NCI-H1436 treated with DMSO at 0.1 percent for 48 hours (cell line): ENCODE results near the gene PIBF1.
"Not testable (repeated sequence)": the region's sequence is repeated elsewhere in the genome, so short reads cannot be mapped to it uniquely, and the experiment has no call there.

Experiments used
- DNase-seq: peaks from one replicate; lab custom pipeline; 2025; lab: John Stamatoyannopoulos, UW

Gene PIBF1

DNA sequence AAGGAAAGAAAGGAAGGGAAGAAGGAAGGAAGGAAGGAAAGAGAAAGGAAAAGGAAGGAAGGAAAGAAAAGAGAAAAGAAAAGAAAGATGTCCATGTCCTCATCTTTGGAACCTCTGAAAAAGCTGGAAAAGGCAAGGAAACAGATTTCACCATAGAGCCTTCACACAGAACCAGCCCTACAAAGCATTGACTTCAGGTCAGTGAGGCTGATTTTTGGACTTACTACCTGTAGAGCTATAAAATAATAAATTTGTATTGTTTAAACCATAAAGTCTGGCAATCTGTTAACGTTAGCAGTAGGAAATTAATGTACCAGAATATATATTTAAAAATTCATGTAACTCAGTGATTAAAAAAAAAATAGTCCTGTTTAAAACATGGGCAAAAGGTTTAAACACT, 130.0 kb downstream of the PIBF1 start:
- no peak for DNase-seq

DNA sequence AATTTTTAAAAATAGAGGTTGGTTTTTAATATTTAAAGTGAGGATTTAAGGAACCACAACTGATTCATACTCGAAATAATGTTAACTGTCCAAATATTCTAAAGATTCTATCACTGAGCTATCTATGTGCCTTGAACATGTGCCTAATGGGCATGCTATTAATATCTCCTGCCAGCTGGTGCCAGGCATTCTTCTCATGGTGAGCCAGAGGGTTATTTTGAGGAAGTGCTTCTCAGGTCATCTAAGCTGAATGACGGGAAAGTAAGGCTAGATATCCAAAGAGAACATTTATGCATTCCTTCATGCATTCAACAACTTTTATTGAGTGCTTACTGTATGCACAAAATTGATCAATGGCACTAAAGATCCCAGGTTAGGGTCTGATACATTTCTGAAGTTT, 138.2 kb downstream of the PIBF1 start:
- no peak for DNase-seq

DNA sequence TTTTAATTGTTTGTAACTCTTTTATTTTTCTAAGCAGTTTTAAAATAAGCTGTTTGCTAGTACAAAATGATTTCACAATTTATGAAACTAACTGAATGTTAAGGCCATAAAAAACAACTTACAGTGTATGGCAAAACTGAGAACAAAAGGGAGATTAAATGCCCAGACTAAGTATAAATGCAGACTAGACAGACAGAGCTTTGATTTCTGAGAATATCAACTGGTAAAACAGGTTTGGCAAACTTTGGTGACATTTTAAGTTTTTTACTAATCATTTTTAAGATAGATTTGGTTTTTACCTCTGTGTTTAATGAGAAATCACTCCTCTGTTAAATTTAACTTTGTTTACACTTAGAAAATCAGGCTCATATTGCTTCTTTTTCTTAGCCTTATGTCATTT, 149.4 kb downstream of the PIBF1 start:
- DNase-seq: no peak

DNA sequence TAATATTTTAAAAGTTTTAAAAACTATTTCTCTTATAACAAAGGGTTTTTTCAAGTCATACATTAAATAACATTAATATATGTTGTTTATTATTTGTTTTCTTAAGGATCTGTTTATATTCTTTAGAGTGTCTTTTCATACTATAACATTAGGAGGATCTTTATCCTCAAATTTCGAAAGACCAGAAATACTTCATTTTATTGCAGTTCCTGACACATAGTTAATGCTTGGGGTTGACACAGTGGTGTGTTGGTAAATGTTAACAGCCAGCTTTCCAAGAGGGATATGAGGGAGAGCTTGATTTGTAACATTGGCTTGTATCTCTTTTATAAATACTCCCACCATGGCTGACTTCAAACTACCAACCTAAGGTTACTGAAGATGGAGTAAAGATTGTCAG, 150.3 kb downstream of the PIBF1 start:
- no peak for DNase-seq

DNA sequence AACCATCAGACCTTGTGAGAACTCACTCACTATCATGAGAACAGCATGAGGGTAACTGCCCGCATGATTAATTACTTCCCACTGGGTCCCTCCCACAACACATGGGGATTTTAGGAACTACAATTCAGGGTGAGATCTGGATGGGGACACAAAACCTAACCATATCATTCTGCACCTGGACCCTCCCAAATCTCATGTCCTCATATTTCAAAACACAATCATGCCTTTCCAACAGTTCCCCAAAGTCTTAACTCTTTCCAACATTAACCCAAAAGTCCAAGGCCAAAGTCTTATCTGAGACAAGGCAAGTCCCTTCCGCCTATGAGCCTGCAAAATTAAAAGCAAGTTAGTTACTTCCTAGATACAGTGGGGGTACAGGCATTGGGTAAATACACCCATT, 164.3 kb downstream of the PIBF1 start:
- DNase-seq: not testable (repeated sequence)

DNA sequence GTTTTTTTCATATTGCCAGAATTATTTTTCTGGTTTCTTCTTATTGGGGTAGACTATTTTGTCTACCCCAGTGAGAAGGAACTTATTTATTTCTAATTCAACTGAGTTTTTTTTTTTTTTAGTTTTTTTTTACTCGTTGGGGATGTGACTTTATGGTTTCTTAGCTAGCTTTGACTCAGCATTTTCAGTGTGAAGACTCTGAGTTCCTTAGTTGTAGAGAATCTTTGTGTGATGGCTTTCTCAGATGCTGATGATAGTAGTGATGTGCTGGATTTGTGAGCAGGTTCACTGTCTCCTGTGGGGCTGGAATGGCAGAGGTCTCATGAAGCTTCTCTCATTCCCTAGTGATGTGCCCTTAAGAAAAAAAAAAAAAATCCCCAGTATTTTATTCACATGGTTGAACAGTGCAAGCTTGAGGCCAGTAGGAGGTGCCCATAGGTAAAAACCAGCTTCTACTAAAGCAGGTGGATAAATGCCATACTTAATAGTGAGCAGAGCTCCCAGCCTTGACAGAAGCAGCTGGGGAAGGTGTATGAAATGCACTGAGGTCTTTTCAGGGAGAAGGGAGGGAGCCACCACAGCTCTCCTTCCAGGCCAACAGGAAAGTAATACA, 170.7 kb downstream of the PIBF1 start:
- DNase-seq: no peak

DNA sequence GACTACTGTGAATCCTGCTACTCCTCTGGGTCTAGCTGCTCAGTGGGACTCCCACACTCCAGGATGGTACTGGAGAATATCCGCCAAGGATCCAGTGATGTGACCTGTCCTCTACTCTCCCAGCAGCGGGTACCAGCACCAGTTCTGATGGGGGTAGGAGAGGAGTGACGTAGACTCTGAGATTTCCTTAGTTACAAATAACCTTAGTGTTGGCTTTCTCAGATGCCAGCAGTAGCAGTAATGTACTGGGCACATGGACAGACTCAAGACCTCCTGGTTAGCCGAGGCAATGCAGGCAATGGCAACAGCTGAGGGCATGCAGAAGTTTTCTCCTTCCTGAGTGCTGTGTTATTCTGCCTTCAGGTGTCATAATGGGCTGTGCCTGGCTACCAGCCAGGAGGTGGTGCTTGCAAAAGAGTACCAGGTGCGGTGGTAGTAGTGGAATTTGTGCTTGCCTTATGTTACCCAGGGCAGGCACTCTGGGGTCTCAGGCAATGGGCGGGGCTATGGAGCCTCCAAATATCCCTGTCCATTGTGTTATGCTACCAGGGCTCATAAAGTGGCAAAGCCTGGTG, 171.5 kb downstream of the PIBF1 start:
- no peak for DNase-seq

DNA sequence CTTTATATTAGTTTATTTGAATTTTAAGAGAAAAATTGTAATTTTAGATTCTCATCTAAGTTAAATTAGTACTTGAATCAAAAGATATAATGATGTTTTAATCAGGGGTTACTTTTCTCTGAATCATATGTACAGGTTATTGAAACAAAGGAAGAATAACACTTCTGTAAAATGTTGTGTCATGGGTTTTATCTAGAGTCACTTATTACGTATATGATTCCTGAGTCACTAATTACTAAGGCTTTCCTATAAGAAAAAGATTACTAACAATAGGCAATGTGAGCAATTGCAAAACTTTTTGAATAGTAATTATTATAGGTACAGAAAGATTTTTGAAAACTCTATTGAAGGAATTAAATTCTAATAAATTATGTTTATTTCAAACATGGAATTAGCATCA, 177.7 kb downstream of the PIBF1 start:
- no peak for DNase-seq

DNA sequence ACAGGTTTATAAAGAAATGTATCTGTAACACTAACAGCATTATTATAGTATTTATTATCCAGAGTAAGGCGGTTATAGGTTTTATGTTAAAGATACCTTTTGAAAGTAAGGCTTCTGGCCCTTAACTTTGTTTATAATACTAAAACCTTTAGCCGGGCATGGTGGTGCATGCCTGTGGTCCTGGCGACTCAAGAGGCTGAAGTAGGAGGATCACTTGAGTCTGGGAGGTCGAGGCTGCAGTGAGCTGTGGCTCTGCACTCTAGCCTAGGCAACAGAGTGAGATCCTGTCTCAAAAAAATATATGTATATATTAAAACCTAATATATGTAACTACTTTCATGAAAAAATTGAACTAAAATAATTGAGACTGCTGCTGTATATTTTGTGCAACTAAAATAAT, 178.2 kb downstream of the PIBF1 start:
- DNase-seq: no peak

DNA sequence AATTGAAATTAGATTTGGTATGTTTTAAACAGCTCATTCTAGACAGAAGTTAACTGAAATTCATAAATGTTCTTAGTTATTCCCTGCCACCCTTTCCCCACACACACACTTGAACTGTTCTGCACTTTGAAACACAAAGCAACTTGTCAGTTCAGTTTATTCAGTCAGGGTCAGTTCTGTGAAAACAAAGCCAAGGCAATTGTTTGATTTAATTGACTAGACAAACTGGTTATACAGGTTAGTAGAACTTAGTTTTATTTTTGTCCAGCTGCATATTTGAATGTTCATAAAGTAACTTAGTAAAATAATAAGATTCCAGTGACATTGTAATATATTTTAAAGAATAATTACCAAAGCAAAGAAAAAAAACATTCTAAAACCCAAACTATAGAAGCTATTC, 178.6 kb downstream of the PIBF1 start:
- DNase-seq: no peak

DNA sequence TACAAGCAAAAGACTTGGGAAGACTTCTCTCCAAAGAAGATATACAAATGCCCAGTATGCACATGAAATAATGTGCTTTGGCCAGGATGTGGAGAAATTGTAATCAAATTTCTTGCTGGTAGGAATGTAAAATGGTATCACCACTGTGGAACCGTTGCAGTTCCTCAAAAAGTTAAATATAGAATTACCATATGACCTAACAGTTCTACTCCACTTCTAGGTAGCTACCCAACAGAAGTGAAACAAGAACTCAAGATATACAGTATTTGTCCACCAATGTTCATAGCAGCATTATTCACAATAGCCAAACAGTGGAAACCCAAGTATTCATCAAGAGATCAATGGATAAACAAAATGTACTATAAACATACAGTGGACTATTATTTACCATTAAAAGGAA, 181.8 kb downstream of the PIBF1 start:
- no peak for DNase-seq

DNA sequence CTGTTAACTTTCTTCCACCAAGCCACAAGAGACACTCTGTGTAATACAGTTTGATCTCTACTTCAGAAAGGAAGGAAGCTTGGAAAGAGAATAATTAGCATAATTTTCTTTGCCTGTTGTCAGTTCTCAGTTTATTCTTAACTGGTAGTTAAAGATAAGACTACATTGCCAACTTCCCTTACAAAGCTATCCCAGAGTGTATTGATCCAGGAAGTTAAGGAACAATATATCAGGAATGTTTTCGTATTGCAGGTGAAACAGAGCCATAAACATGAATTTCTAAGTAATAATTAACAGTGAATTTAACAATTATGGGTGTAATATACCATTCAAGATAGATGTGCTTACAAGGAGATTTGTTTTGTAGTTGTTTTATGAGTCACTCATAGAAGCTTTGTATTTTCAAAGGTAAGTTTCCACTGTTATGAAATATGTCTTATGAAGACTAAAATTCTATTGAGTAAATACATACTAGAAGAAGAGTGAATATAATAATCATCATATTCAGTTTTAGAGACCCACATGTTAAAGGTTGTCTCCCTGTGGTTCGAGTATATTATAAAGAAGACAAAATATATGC, 188.5 kb downstream of the PIBF1 start:
- no peak for DNase-seq

DNA sequence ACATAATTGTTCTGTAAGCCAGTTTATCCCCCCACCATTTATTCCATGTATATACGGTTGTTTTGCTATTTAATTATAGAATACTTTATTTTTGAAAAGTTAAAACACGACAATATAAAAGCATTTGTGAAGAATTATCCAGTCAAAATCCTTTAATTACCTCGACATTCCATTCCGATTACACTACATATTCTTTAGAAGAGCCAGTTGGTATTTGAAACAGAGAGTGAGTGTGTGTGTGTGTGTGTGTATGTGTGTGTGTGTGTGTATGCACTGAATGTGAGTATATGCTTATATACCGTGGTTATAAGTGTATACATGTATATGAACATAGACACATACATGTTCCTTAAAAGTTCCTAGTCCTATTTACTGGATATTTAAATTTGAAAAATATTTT, 189.0 kb downstream of the PIBF1 start:
- DNase-seq: no peak

DNA sequence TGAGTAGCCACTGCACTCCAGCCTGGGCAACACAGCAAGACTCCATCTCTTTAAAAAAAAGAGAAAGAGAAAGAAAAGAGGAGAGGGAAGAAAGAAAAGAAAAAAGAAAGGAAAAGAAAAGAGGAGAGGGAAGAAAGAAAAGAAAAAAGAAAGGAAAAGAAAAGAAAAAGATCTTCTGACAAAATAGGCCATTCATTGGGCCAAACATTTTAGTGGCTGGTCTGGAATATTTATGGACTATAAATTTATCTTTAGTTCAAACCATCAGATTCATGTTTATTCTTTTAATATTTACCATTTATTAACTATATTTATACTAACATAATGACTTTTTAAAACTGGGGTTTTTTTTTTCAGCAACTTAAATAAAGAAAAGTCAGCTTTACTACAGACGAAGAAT, 191.3 kb downstream of the PIBF1 start:
- no peak for DNase-seq

DNA sequence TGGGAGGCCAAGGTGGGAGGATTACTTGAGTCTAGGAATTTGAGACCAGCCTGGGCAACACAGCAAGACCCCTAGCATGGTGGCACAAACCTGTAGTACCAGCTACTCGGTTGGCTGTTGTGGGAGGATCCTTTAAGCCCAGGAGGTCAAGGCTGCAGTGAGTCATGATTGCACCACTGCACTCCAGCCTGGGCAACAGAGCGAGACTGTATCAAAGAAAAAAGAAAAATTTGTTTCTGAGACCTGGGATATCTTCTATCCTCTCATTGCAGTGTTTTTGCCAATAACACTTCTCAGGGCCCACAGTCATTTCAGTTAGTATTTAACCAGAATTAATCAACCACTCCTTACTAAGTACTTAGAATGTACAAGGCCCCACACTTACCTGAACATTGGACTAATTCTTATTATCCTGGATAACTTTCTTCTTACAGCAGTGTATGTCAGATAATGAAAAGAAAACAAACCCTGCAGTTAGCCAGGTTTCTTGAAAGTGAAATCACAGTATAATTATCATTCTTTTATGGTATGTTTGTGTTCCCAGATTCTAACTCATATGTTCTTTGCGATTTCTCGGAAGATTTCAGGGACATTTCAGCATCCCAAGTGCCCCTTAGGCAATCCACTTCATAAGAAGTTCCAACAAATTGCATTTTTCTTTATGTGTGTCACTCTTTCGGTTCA, 201.3 kb downstream of the PIBF1 start:
- no peak for DNase-seq

DNA sequence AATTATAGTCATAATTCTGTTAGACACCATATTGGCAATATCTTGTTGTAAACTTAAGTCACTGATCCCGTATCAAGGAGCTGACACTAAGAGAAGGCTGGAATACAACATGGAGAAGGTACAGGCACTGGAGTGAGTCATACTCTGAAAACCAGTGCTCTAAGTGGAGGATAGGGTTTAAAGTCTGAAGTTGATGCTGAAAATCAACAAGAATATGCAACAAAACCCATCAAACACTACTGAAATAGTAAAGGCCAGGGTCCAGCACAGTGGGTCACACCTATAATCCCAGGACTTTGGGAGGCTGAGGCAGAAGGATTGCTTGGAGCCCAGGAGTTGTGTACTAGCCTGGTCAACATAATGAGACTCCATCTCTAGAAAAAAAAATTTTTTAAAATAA, 203.7 kb downstream of the PIBF1 start:
- DNase-seq: no peak

DNA sequence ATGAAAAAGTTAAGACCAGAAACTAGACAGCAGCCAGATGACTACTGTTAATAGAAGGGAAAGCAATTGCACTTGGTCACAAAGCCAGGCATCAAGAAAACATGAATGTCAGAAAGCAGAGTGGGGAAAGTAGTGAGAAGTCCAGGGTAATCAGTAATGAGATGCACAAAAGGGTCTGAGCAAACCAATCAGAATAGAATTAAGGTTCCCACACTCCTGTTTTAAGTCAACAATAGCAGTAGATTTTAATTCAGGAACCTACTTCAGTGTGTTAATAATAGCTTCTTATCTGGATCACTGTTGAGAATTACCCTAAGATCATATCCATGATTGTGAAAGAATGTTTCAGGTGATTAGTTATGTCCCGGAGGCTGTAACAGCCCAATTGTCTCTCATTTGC, 204.3 kb downstream of the PIBF1 start:
- DNase-seq: no peak

DNA sequence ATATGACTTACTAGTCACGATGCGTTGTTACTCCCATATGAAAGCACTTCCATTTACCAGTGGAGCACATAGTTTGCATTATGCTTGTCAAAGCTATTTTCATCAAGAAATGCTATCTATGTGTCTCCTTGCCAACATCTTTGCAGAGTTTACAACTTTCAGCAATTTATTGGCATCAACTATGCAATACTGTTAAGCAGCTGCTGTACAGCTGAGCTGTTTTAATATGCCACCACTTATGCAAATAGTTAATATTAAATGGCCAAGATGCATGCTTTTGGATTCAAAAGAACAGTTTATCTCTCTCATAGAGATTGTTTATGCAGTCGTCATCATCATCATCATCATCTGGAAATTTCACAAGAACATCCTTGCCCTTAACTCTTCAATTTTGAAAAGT, 209.0 kb downstream of the PIBF1 start:
- DNase-seq: no peak

DNA sequence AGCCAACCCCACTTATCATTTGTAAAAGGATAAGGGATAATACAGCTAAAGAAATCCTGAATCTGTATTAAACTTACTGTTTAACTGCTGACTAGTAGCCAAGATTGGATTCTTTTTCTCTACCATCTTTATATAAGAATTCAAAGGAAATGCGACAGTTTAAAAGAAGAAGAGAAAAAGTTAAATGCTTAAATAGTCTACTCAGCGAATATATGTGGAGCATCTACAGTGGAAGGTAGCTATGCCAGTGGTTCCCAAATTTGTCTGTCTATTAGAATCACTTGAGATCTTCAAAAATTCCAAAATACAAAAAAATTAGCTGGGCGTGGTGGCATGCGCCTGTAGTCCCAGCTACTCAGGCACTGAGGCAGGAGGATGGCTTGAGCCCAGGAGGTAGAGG, 216.1 kb downstream of the PIBF1 start:
- DNase-seq: no peak

DNA sequence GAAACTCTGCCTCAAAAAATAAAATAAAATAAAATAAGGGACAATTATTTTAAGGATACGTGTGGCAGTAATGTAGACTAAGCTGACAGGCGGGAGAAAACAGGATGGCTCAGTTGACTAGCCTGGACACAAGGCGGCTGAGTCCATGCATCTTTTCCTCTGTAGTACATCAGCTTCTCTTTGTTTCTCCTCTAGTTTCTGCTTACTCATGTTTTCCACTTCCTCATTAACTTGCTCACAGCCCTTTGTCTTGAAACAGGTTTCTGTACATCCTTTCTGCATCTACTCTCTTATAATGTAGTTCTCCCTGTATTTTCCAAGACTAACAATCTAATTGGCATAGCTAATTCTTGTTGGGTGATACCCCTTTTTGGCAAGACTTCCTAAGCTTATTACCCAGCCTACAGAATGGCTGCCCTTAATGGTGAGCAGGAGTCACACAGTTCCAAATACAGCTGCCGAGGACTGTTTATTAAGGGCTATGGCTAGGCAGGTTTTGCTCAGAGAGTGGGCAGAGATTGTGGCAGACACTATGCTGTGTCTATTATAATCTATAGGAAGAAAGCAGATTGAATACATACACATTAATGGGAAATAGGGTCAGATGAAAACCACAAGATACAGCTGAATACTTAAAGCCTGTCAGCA, 218.2 kb downstream of the PIBF1 start:
- peak; percentile 3 for DNase-seq

DNA sequence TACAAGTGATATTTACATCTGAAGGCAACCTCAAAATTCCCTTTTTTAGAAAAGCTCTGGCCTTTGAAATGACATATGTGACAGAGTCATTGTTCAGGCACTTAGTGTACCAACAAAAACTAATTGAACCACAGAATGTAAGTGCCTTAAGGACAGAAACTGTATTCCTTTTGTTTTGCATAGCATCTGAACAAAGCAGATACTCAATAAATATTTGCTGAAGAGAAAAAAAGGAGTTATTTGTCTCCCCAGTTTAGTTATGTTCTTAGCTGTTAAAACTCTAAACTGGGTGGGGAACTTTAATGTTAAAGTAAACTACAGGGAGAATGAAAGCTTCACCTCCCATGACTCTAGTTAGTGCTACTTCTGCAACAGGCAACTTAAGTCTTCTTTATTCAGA, 220.0 kb downstream of the PIBF1 start:
- DNase-seq: no peak

DNA sequence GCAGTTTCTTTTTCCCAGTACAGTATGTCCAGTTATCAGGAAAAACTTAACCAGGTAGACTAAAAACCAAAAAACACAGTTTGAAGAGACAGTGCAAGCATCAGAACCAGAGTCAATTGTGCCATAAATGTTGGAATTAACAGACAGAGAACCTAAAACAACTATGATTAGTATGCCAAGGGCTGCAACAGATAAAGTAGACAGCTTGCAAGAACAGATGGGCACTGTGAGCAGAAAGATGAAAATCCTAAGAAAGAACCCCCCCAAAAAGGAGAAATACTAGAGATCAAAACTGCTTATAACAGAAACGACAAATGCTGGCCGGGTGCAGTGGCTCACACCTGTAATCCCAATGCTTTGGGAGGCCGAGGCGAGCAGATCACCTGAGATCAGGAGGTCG, 229.8 kb downstream of the PIBF1 start:
- no peak for DNase-seq

DNA sequence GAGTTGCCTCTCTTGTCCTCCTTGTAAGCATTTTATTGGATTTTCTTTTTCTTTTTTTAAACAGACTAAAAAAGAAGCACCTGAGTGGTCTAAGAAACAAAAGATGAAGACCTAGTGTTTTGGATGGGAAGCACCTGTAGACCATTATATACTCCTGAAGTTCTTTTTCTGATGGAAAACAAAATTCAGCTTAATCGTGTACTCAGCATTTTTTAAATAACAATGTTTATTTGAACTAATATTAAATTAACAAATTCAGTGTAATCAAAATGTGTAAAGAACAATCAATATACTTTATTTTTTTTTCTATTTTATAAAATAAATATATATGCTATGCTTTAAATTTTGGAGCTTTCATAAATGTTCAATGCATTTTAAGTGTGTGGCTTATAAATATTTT, 233.9 kb downstream of the PIBF1 start:
- DNase-seq: no peak
